GM12892 (cell line): ENCODE measurements around the gene ZPLD1.

Source experiments
- POLR2A ChIP-seq: IDR thresholded peaks from 2 replicates; pipeline ENCODE4 v1.6.1; 2011; ENCODE audit warnings: low read depth, low read length, control low read depth
- POLR2AphosphoS5 ChIP-seq: IDR thresholded peaks from 2 replicates; pipeline ENCODE4 v1.6.1; 2011; ENCODE audit warnings: low read depth, low read length, control low read depth
- TAF1 ChIP-seq: IDR thresholded peaks from 2 replicates; pipeline ENCODE4 v1.6.1; 2011; ENCODE audit warnings: low read depth, mild to moderate bottlenecking, control low read depth, low read length, borderline replicate concordance

DNA sequence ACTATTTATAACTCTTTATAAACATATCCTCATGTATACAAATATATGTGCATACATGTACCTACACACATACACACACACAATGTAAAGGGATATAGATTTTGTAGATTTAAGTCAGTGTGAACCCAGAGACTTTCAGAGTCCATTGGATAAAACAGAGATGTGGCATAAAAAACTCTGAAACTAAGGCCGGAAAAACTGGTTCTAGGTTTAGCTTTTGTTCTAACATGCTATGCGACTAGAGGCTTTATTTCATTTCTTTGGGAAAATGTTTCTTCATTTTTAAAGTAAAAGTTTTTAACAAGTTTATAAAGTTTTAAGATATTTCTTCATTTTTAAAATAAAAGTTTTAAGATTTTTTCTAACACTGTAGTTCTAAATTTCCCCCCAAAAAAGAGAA, 36.7 kb downstream of the ZPLD1 start:
- TF ChIP-seq POLR2AphosphoS5 (no peak), POLR2A (no peak), TAF1 (no peak)
